OCI-LY3 (cell line): ENCODE results near the gene NDE1.
"Not testable (repeated sequence)": the region's sequence is repeated elsewhere in the genome, so short reads cannot be mapped to it uniquely, and the experiment has no call there.

Source experiments
- H2AFZ ChIP-seq: fragments of 200-600, 300-600 bp; shearing (Covaris generic); 2 replicates; pipeline ENCODE4 v1.6.0; 2014; ENCODE audit warnings: antibody characterized with exemption, low read depth, low read length
- H3K27ac ChIP-seq: fragments of 200-600, 300-600 bp; sonication (generic); 2 replicates; pipeline ENCODE4 v1.5.1; 2014; ENCODE audit warnings: mild to moderate bottlenecking, low read length, moderate library complexity, mixed read lengths
- H3K27me3 ChIP-seq: fragments of 200-600, 300-600 bp; sonication (generic); 2 replicates; pipeline ENCODE4 v1.6.1; 2014; ENCODE audit warnings: low read depth, low read length, mixed read lengths
- H3K36me3 ChIP-seq: fragments of 200-600, 300-600 bp; sonication (generic); replicated peaks from 2 replicates; pipeline ENCODE3; 2014; ENCODE audit warnings: low read depth, low read length, mixed read lengths
- H3K4me1 ChIP-seq: fragments of 300-600, 200-600 bp; sonication (generic); 2 replicates; pipeline ENCODE4 v1.6.1; 2014; ENCODE audit warnings: low read length, mixed read lengths
- H3K4me2 ChIP-seq: fragments of 200-600, 300-600 bp; sonication (generic); 2 replicates; pipeline ENCODE4 v1.6.1; 2014; ENCODE audit warnings: low read length, mixed read lengths
- H3K4me3 ChIP-seq: fragments of 300-600, 200-600 bp; sonication (generic); 2 replicates; pipeline ENCODE4 v1.5.1; 2014; ENCODE audit warnings: antibody characterized with exemption, mild to moderate bottlenecking, low read length, moderate library complexity
- H3K79me2 ChIP-seq: fragments of 300-600, 200-600 bp; shearing (Covaris generic); 2 replicates; pipeline ENCODE4 v1.6.1; 2014; ENCODE audit warnings: mild to moderate bottlenecking, low read length, mixed read lengths
- H3K9ac ChIP-seq: fragments of 300-600, 200-600 bp; shearing (Covaris generic); 2 replicates; pipeline ENCODE4 v1.6.0; 2014; ENCODE audit warnings: mild to moderate bottlenecking, low read length, moderate library complexity
- H3K9me3 ChIP-seq: fragments of 200-600, 300-600 bp; shearing (Covaris generic); 2 replicates; pipeline ENCODE4 v1.6.1; 2014; ENCODE audit warnings: low read length, mixed read lengths; ENCODE audit not compliant: insufficient read depth
- H4K20me1 ChIP-seq: fragments of 200-600, 300-600 bp; sonication (generic); 2 replicates; pipeline ENCODE4 v1.6.1; 2016; ENCODE audit warnings: low read length, mixed read lengths; ENCODE audit not compliant: insufficient read depth
- EZH2phosphoT487 ChIP-seq: fragments of 200-600 bp; shearing (Covaris generic); IDR thresholded peaks from 2 replicates; pipeline ENCODE4 v1.6.1; 2018; ENCODE audit warnings: antibody characterized with exemption, mixed run types, low read depth
- TF ChIP-seq, protein P1 (sequence below): fragments of 200-600, 300-600 bp; sonication (generic); IDR thresholded peaks from 2 replicates; pipeline ENCODE4 v1.5.1; 2014; ENCODE audit warnings: antibody characterized with exemption, low read length, low read depth

The NDE1 gene

DNA sequence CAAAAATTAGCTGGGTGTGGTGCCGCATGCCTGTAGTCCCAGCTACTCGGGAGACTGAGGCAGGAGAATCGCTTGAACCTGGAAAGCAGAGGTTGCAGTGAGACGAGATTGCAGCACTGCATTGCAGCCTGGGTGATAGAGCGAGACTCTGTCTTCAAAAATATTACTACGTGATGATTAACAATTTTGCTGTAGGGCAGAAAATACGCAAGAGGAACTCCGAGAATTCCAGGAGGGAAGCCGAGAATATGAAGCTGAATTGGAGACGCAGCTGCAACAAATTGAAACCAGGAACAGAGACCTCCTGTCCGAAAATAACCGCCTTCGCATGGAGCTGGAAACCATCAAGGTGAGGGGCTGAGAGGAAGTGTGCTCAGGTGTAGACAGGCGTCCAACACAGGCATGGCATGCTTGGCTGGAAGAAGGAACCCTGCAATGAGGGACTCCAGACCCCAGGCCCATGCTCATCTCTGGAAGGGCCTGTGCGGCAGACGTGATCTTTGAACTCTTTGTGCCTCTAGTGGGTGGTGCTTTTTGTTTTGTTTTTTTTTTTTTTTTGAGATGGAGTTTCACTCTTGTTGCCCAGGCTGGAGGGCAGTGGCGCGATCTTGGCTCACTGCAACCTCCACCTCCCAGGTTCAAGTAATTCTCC lies 17.2 kb downstream of the NDE1 start:
- Histone ChIP-seq H3K9me3 (no peaks in the 10 kb centered on the region), H3K79me2 (peaks cover 28% of the 10 kb centered on the region), H2AFZ (no peak overlapping the region), H3K9ac (no peak overlapping the region), H3K27ac (no peak overlapping the region), H3K27me3 (no peaks in the 10 kb centered on the region), H3K4me2 (no peak overlapping the region), H3K4me3 (no peak overlapping the region), H4K20me1 (peaks cover 6% of the 10 kb centered on the region; the same call in 1 of the 2 replicates), H3K4me1 (no peaks in the 10 kb centered on the region), H3K36me3 (peaks cover 32% of the 10 kb centered on the region)
- no peak for TF ChIP-seq EZH2phosphoT487
- TF ChIP-seq, protein P1, sequence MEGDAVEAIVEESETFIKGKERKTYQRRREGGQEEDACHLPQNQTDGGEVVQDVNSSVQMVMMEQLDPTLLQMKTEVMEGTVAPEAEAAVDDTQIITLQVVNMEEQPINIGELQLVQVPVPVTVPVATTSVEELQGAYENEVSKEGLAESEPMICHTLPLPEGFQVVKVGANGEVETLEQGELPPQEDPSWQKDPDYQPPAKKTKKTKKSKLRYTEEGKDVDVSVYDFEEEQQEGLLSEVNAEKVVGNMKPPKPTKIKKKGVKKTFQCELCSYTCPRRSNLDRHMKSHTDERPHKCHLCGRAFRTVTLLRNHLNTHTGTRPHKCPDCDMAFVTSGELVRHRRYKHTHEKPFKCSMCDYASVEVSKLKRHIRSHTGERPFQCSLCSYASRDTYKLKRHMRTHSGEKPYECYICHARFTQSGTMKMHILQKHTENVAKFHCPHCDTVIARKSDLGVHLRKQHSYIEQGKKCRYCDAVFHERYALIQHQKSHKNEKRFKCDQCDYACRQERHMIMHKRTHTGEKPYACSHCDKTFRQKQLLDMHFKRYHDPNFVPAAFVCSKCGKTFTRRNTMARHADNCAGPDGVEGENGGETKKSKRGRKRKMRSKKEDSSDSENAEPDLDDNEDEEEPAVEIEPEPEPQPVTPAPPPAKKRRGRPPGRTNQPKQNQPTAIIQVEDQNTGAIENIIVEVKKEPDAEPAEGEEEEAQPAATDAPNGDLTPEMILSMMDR: no peak

DNA sequence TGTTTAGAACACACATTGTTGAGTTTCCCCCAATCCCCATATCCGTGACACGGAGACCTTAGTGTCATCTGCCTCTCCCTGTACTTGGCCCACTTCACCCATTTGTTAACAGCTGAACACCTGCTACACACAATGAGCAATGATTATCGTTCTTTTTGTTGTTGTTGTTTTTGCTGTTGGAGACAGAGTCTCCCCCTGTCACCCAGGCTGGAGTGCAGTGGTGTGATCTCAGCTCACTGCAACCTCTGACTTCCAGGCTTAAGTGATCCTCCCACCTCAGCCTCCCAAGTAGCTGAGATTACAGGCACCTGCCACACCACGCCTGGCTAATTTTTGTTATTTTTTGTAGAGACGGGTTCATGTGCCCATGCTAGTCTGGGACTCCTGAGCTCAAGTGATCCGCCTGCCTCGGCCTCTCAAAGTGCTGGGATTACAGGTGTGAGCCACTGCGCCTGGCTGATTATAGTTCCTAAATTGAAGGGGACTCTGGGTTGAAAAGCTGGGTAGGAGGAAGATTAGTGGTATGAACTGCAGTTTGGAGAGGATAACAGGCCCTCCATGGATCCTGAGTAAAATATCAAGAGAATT lies 21.6 kb downstream of the NDE1 start:
- Histone ChIP-seq H3K4me1 (no peaks in the 10 kb centered on the region), H4K20me1 (0 out of 2 replicates have a peak, but pooled peaks cover 12% of the 10 kb centered on the region), H3K9ac (no peak overlapping the region), H3K9me3 (no peaks in the 10 kb centered on the region), H3K4me2 (no peak overlapping the region), H3K27me3 (no peaks in the 10 kb centered on the region), H3K79me2 (peaks cover 48% of the 10 kb centered on the region), H3K27ac (no peak overlapping the region), H3K36me3 (peaks cover 35% of the 10 kb centered on the region), H2AFZ (no peak overlapping the region), H3K4me3 (no peak overlapping the region)
- TF ChIP-seq, protein P1: no peak
- no peak for TF ChIP-seq EZH2phosphoT487

DNA sequence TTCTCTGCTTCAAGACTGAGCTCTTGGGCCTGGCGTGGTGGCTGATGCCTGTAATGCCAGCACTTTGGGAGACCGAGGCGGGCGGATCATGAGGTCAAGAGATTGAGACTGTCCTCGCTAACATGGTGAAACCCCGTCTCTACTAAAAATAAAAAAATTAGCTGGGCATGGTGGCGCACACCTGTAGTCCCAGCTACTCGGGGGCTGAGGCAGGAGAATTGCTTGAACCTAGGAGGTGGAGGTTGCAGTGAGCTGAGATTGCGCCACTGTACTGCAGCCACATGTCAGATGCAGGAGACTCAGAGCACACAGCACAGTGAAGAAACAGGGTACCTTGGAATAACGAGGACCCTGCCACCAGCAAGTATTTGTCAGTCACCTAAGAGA lies 22.1 kb downstream of the NDE1 start:
- not testable (repeated sequence) for H3K4me1 ChIP-seq, H3K9ac ChIP-seq, H3K4me2 ChIP-seq, H3K9me3 ChIP-seq, H3K27me3 ChIP-seq, H2AFZ ChIP-seq, H3K27ac ChIP-seq, H3K4me3 ChIP-seq
- H4K20me1 ChIP-seq: 0 out of 2 replicates have a peak, but pooled peaks cover 15% of the 10 kb centered on the region
- H3K36me3 ChIP-seq: peaks cover 37% of the 10 kb centered on the region
- H3K79me2 ChIP-seq: peaks cover 53% of the 10 kb centered on the region

DNA sequence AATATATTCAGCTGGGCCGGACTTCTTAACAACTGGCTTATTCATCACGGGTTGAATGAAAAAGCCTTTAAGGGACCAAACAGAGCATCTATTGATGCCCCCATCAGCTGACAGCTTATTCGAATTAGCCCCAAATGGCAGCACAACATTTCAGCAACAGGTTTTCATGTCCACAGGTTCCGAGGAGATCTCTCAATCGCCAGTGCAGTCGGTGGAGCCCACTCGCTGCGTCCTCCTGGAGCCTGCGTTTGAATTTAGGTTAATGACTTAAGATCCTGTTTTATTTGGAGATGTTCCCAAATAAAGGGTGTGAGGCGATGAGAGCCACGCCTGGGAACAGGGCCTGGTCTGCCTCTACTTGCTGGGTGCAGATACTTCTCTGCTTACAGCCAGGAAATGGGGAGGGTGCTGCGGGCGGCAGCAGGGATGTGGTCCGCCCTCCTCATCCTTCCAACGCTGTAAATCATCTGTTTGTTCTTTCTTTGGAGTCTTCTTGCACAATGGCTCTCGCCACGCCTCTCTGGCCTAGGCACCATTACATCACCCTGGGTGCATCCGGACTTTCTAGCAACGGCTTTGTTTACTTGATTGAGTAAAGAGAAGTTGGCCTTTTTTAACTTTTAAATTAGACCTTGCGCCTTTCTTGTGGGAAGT lies 22.6 kb downstream of the NDE1 start:
- no peak overlapping the region for H2AFZ ChIP-seq

More for the DNA sequence above, 22.6 kb downstream of the NDE1 start:
- no peak overlapping the region for H3K4me3 ChIP-seq
- no peak overlapping the region for H3K9ac ChIP-seq
- H3K9me3 ChIP-seq: no peaks in the 10 kb centered on the region
- H4K20me1 ChIP-seq: 0 out of 2 replicates have a peak, but pooled peaks cover 15% of the 10 kb centered on the region
- H3K79me2 ChIP-seq: peaks cover 55% of the 10 kb centered on the region
- peaks cover 34% of the 10 kb centered on the region for H3K36me3 ChIP-seq
- no peaks in the 10 kb centered on the region for H3K27me3 ChIP-seq
- TF ChIP-seq, protein P1: no peak
- TF ChIP-seq EZH2phosphoT487: no peak
- no peak overlapping the region for H3K4me2 ChIP-seq
- H3K4me1 ChIP-seq: no peaks in the 10 kb centered on the region
- H3K27ac ChIP-seq: no peak overlapping the region
